ENCODE results near the gene RSPO3.
"Not testable (repeated sequence)": the region's sequence is repeated elsewhere in the genome, so short reads cannot be mapped to it uniquely, and the experiment has no call there.

RSPO3 gene

GRCh38 chr6:127090051-127090450 is 28.4 kb upstream of the RSPO3 start:
- Histone ChIP-seq H3K9ac (ENCODE audit: low read depth, low read length) (no peak overlapping the region), H3K27me3 (ENCODE audit: control insufficient read depth, insufficient read depth, low read length) (no peaks in the 10 kb centered on the region)

GRCh38 chr6:127092466-127092865 is 26.0 kb upstream of the RSPO3 start:
- Histone ChIP-seq H3K4me2 (ENCODE audit: low read length) (no peak overlapping the region), H3K36me3 (ENCODE audit: insufficient read depth, low read length) (no peaks in the 10 kb centered on the region), H3K9ac (ENCODE audit: low read depth, low read length) (no peak overlapping the region), H3K4me3 (ENCODE audit: low read length) (no peak overlapping the region), H3K4me1 (ENCODE audit: control insufficient read depth, insufficient read depth, low read length) (no peaks in the 10 kb centered on the region), H3K27me3 (ENCODE audit: control insufficient read depth, insufficient read depth, low read length) (no peaks in the 10 kb centered on the region), H3K9me3 (replicated peaks; ENCODE audit: low read length) (no peaks in the 10 kb centered on the region)

More at GRCh38 chr6:127090051-127090450, 28.4 kb upstream of the RSPO3 start:
- Histone ChIP-seq H3K9me3 (replicated peaks; ENCODE audit: low read length) (no peaks in the 10 kb centered on the region), H3K4me3 (ENCODE audit: low read length) (no peak overlapping the region), H3K4me2 (ENCODE audit: low read length) (no peak overlapping the region), H3K4me1 (ENCODE audit: control insufficient read depth, insufficient read depth, low read length) (no peaks in the 10 kb centered on the region), H3K36me3 (ENCODE audit: insufficient read depth, low read length) (no peaks in the 10 kb centered on the region)

- no peaks in the 10 kb centered on the region for H3K27me3 ChIP-seq (ENCODE audit: control insufficient read depth, insufficient read depth, low read length)
- H3K36me3 ChIP-seq (ENCODE audit: insufficient read depth, low read length), result no peaks in the 10 kb centered on the region
- no peaks in the 10 kb centered on the region for H3K9me3 ChIP-seq (replicated peaks; ENCODE audit: low read length)
- no peak overlapping the region for H3K4me2 ChIP-seq (ENCODE audit: low read length)
- no peak overlapping the region for H3K9ac ChIP-seq (ENCODE audit: low read depth, low read length)
- H3K4me3 ChIP-seq (ENCODE audit: low read length), result no peak overlapping the region
- no peaks in the 10 kb centered on the region for H3K4me1 ChIP-seq (ENCODE audit: control insufficient read depth, insufficient read depth, low read length)
Measured at GRCh38 chr6:127094791-127095190, 23.7 kb upstream of the RSPO3 start.

- Histone ChIP-seq H3K4me1 (ENCODE audit: control insufficient read depth, insufficient read depth, low read length) (no peaks in the 10 kb centered on the region), H3K36me3 (ENCODE audit: insufficient read depth, low read length) (no peaks in the 10 kb centered on the region), H3K9me3 (replicated peaks; ENCODE audit: low read length) (no peaks in the 10 kb centered on the region), H3K9ac (ENCODE audit: low read depth, low read length) (no peak overlapping the region), H3K27me3 (ENCODE audit: control insufficient read depth, insufficient read depth, low read length) (no peaks in the 10 kb centered on the region), H3K4me3 (ENCODE audit: low read length) (no peak overlapping the region), H3K4me2 (ENCODE audit: low read length) (no peak overlapping the region)
Measured at GRCh38 chr6:127096167-127096566, 22.3 kb upstream of the RSPO3 start.

- not testable (repeated sequence) for H3K36me3 ChIP-seq (ENCODE audit: insufficient read depth, low read length); H3K4me1 ChIP-seq (ENCODE audit: control insufficient read depth, insufficient read depth, low read length); H3K9me3 ChIP-seq (replicated peaks; ENCODE audit: low read length); H3K9ac ChIP-seq (ENCODE audit: low read depth, low read length); H3K4me3 ChIP-seq (ENCODE audit: low read length); H3K27me3 ChIP-seq (ENCODE audit: control insufficient read depth, insufficient read depth, low read length); H3K4me2 ChIP-seq (ENCODE audit: low read length)
Measured at GRCh38 chr6:127097442-127097841, 21.0 kb upstream of the RSPO3 start.

- no peaks in the 10 kb centered on the region for H3K27me3 ChIP-seq (ENCODE audit: control insufficient read depth, insufficient read depth, low read length)
- no peak overlapping the region for H3K4me3 ChIP-seq (ENCODE audit: low read length)
- H3K9ac ChIP-seq (ENCODE audit: low read depth, low read length), result no peak overlapping the region
- no peak overlapping the region for H3K4me2 ChIP-seq (ENCODE audit: low read length)
- peaks cover 9% of the 10 kb centered on the region for H3K4me1 ChIP-seq (ENCODE audit: control insufficient read depth, insufficient read depth, low read length)
- no peaks in the 10 kb centered on the region for H3K9me3 ChIP-seq (replicated peaks; ENCODE audit: low read length)
- no peaks in the 10 kb centered on the region for H3K36me3 ChIP-seq (ENCODE audit: insufficient read depth, low read length)
Measured at GRCh38 chr6:127100510-127101140, 17.8 kb upstream of the RSPO3 start.

- H3K4me1 ChIP-seq (ENCODE audit: control insufficient read depth, insufficient read depth, low read length), result peaks cover 9% of the 10 kb centered on the region
- no peaks in the 10 kb centered on the region for H3K9me3 ChIP-seq (replicated peaks; ENCODE audit: low read length)
- H3K4me3 ChIP-seq (ENCODE audit: low read length), result no peak overlapping the region
- no peaks in the 10 kb centered on the region for H3K27me3 ChIP-seq (ENCODE audit: control insufficient read depth, insufficient read depth, low read length)
- H3K4me2 ChIP-seq (ENCODE audit: low read length), result no peak overlapping the region
- H3K9ac ChIP-seq (ENCODE audit: low read depth, low read length), result no peak overlapping the region
- H3K36me3 ChIP-seq (ENCODE audit: insufficient read depth, low read length), result no peaks in the 10 kb centered on the region
Measured at GRCh38 chr6:127102299-127102698, 16.2 kb upstream of the RSPO3 start.

GRCh38 chr6:127102859-127103258 is 15.6 kb upstream of the RSPO3 start:
- Histone ChIP-seq H3K9ac (ENCODE audit: low read depth, low read length) (peak overlapping the region; percentile 14), H3K4me3 (ENCODE audit: low read length) (no peak overlapping the region), H3K4me1 (ENCODE audit: control insufficient read depth, insufficient read depth, low read length) (peaks cover 9% of the 10 kb centered on the region), H3K9me3 (replicated peaks; ENCODE audit: low read length) (no peaks in the 10 kb centered on the region), H3K27me3 (ENCODE audit: control insufficient read depth, insufficient read depth, low read length) (no peaks in the 10 kb centered on the region), H3K36me3 (ENCODE audit: insufficient read depth, low read length) (no peaks in the 10 kb centered on the region), H3K4me2 (ENCODE audit: low read length) (no peak overlapping the region)

- Histone ChIP-seq H3K36me3 (ENCODE audit: insufficient read depth, low read length) (no peaks in the 10 kb centered on the region), H3K4me1 (ENCODE audit: control insufficient read depth, insufficient read depth, low read length) (peaks cover 9% of the 10 kb centered on the region), H3K9me3 (replicated peaks; ENCODE audit: low read length) (no peaks in the 10 kb centered on the region), H3K4me3 (ENCODE audit: low read length) (no peak overlapping the region), H3K9ac (ENCODE audit: low read depth, low read length) (no peak overlapping the region), H3K4me2 (ENCODE audit: low read length) (no peak overlapping the region), H3K27me3 (ENCODE audit: control insufficient read depth, insufficient read depth, low read length) (no peaks in the 10 kb centered on the region)
Measured at GRCh38 chr6:127103482-127103881, 15.0 kb upstream of the RSPO3 start.

- no peaks in the 10 kb centered on the region for H3K36me3 ChIP-seq (ENCODE audit: insufficient read depth, low read length)
- H3K4me3 ChIP-seq (ENCODE audit: low read length), result no peak overlapping the region
- H3K9ac ChIP-seq (ENCODE audit: low read depth, low read length), result no peak overlapping the region
- peaks cover under 1% of the 10 kb centered on the region for H3K4me1 ChIP-seq (ENCODE audit: control insufficient read depth, insufficient read depth, low read length)
- no peaks in the 10 kb centered on the region for H3K9me3 ChIP-seq (replicated peaks; ENCODE audit: low read length)
- H3K4me2 ChIP-seq (ENCODE audit: low read length), result no peak overlapping the region
- no peaks in the 10 kb centered on the region for H3K27me3 ChIP-seq (ENCODE audit: control insufficient read depth, insufficient read depth, low read length)
Measured at GRCh38 chr6:127107916-127108315, 10.6 kb upstream of the RSPO3 start.

- Histone ChIP-seq H3K9me3 (replicated peaks; ENCODE audit: low read length) (no peaks in the 10 kb centered on the region), H3K36me3 (ENCODE audit: insufficient read depth, low read length) (no peaks in the 10 kb centered on the region), H3K4me1 (ENCODE audit: control insufficient read depth, insufficient read depth, low read length) (no peaks in the 10 kb centered on the region), H3K9ac (ENCODE audit: low read depth, low read length) (no peak overlapping the region), H3K4me2 (ENCODE audit: low read length) (no peak overlapping the region), H3K4me3 (ENCODE audit: low read length) (no peak overlapping the region), H3K27me3 (ENCODE audit: control insufficient read depth, insufficient read depth, low read length) (no peaks in the 10 kb centered on the region)
Measured at GRCh38 chr6:127110712-127111111, 7.8 kb upstream of the RSPO3 start.

- no peak overlapping the region for H3K4me2 ChIP-seq (ENCODE audit: low read length)
- no peaks in the 10 kb centered on the region for H3K9me3 ChIP-seq (replicated peaks; ENCODE audit: low read length)
- H3K27me3 ChIP-seq (ENCODE audit: control insufficient read depth, insufficient read depth, low read length), result peaks cover 8% of the 10 kb centered on the region
- no peak overlapping the region for H3K4me3 ChIP-seq (ENCODE audit: low read length)
- H3K9ac ChIP-seq (ENCODE audit: low read depth, low read length), result no peak overlapping the region
- H3K4me1 ChIP-seq (ENCODE audit: control insufficient read depth, insufficient read depth, low read length), result no peaks in the 10 kb centered on the region
- no peaks in the 10 kb centered on the region for H3K36me3 ChIP-seq (ENCODE audit: insufficient read depth, low read length)
Measured at GRCh38 chr6:127111526-127111925, 6.9 kb upstream of the RSPO3 start.

Measured in skeletal muscle satellite cell (primary cell).